RWPE2 (cell line): ENCODE results near the gene S100Z.

ENCODE experiments used
- ATAC-seq: fragments of 200-7000 bp; cut with Tn5 transposase; 3 replicates; pipeline ENCODE4 v1.9.1; 2021; ENCODE audit warnings: low read depth
- DNase-seq: peaks from one replicate; pipeline ENCODE4 v3.0.0-alpha.2; 2020; ENCODE audit warnings: low spot score
- H3K27ac ChIP-seq: fragments of 450-650 bp; 2 replicates; pipeline ENCODE4 v1.5.1; 2017; ENCODE audit warnings: mild to moderate bottlenecking; ENCODE audit not compliant: poor library complexity, severe bottlenecking
- H3K27me3 ChIP-seq: fragments of 250-450 bp; sonication (Bioruptor Pico); 2 replicates; pipeline ENCODE4 v1.5.1; 2021; ENCODE audit warnings: mild to moderate bottlenecking, moderate library complexity; ENCODE audit not compliant: insufficient read depth, poor library complexity, severe bottlenecking
- H3K36me3 ChIP-seq: fragments of 250-450 bp; sonication (Bioruptor Pico); 2 replicates; pipeline ENCODE4 v1.5.1; 2020; ENCODE audit warnings: low read depth, mild to moderate bottlenecking, moderate library complexity
- H3K4me1 ChIP-seq: fragments of 250-450 bp; sonication (Bioruptor Pico); 2 replicates; pipeline ENCODE4 v1.5.1; 2021; ENCODE audit warnings: mild to moderate bottlenecking, moderate library complexity; ENCODE audit not compliant: insufficient read depth, poor library complexity, severe bottlenecking
- H3K4me3 ChIP-seq: fragments of 250-450 bp; sonication (Bioruptor Pico); 2 replicates; pipeline ENCODE4 v1.5.1; 2021; ENCODE audit warnings: mild to moderate bottlenecking, moderate library complexity; ENCODE audit not compliant: severe bottlenecking
- H3K9me3 ChIP-seq: fragments of 250-450 bp; sonication (Bioruptor Pico); 2 replicates; pipeline ENCODE4 v1.5.1; 2021; ENCODE audit warnings: mild to moderate bottlenecking, moderate library complexity; ENCODE audit not compliant: severe bottlenecking
- CTCF ChIP-seq: fragments of 450-650 bp; IDR thresholded peaks from one replicate; pipeline ENCODE4 v1.5.1; 2017; ENCODE audit warnings: mild to moderate bottlenecking, moderate library complexity; ENCODE audit not compliant: poor library complexity, severe bottlenecking

Gene S100Z

GRCh38 chr5:76804266-76804665, 45.5 kb upstream of the S100Z start:
- ATAC-seq: no peak
- TF ChIP-seq CTCF: no peak

GRCh38 chr5:76805821-76806505, 43.9 kb upstream of the S100Z start:
- Histone ChIP-seq H3K27ac (peak overlapping the region; percentile 66), H3K4me1 (peaks cover 35% of the 10 kb centered on the region), H3K36me3 (no peaks in the 10 kb centered on the region), H3K27me3 (no peaks in the 10 kb centered on the region), H3K4me3 (no peak overlapping the region), H3K9me3 (no peaks in the 10 kb centered on the region)
- no peak for DNase-seq
- TF ChIP-seq CTCF: no peak
- ATAC-seq: peak; percentile 77

More at GRCh38 chr5:76804266-76804665, 45.5 kb upstream of the S100Z start:
- DNase-seq: no peak
- Histone ChIP-seq H3K27me3 (no peaks in the 10 kb centered on the region), H3K4me3 (no peak overlapping the region), H3K36me3 (no peaks in the 10 kb centered on the region), H3K27ac (no peak overlapping the region), H3K9me3 (no peaks in the 10 kb centered on the region), H3K4me1 (peaks cover 38% of the 10 kb centered on the region)

- ATAC-seq (peak; percentile 57), DNase-seq (no peak)
- Histone ChIP-seq H3K9me3 (no peaks in the 10 kb centered on the region), H3K36me3 (no peaks in the 10 kb centered on the region), H3K4me3 (no peak overlapping the region), H3K4me1 (peaks cover 33% of the 10 kb centered on the region), H3K27ac (peak overlapping the region; percentile 66), H3K27me3 (no peaks in the 10 kb centered on the region)
- no peak for TF ChIP-seq CTCF
Observed at GRCh38 chr5:76807296-76807695, 42.5 kb upstream of the S100Z start.

GRCh38 chr5:76808141-76808691, 41.6 kb upstream of the S100Z start:
- ATAC-seq: no peak
- no peaks in the 10 kb centered on the region for H3K27me3 ChIP-seq
- H3K4me3 ChIP-seq: no peak overlapping the region
- H3K9me3 ChIP-seq: no peaks in the 10 kb centered on the region
- TF ChIP-seq CTCF: no peak
- peaks cover 33% of the 10 kb centered on the region for H3K4me1 ChIP-seq
- H3K27ac ChIP-seq: peak overlapping the region; percentile 66
- no peaks in the 10 kb centered on the region for H3K36me3 ChIP-seq
- no peak for DNase-seq

- Histone ChIP-seq H3K4me1 (peaks cover 41% of the 10 kb centered on the region), H3K4me3 (no peak overlapping the region), H3K27me3 (no peaks in the 10 kb centered on the region), H3K27ac (no peak overlapping the region), H3K36me3 (no peaks in the 10 kb centered on the region), H3K9me3 (no peaks in the 10 kb centered on the region)
- no peak for TF ChIP-seq CTCF
- no peak for DNase-seq
- ATAC-seq: no peak
Observed at GRCh38 chr5:76809141-76809540, 40.7 kb upstream of the S100Z start.
